Activated T-helper 1 cell treated with Interleukin-2 at 50 U/mL for 16 hours (primary cell): Measurements from ENCODE around the gene YIF1B.

Source experiments
- DNase-seq: peaks from one replicate; pipeline ENCODE4 v3.0.0-alpha.2; 2020; ENCODE audit warnings: low read depth

The YIF1B gene

DNA sequence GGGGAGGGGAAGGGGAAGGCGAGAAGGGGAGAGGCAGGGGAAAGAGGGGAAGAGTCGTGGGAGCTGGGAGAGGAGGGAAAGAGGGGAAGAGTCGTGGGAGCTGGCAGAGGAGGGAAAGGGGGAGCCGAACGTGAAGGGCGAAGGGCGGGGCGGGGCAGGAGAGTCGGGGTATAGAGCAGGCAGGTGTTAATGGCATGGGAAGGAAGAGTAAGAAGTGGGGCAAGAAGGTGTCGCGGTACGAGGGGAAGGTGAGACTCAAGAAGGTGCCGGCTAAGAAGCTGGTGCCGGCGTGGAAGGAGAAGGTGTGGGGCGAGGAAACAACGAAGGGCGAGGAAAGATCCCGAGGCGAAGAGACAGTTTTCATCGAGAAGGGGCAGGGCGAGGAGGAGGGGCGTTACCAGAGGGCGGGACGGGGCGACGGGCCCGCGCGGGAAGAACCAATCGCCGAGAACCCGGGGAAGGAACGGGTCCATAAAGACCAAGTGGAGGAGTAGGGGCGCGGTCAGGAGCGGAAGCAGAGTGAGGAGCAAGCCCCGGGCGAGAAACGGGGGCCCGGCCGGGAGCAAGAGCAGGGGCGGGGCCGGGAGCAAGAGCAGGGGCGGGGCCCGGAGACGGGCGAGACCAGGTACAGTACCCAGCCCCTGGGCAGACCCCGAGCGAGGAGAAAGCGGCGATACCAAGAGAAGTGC, 20.3 kb upstream of the YIF1B start:
- DNase-seq, result peak; percentile 86

DNA sequence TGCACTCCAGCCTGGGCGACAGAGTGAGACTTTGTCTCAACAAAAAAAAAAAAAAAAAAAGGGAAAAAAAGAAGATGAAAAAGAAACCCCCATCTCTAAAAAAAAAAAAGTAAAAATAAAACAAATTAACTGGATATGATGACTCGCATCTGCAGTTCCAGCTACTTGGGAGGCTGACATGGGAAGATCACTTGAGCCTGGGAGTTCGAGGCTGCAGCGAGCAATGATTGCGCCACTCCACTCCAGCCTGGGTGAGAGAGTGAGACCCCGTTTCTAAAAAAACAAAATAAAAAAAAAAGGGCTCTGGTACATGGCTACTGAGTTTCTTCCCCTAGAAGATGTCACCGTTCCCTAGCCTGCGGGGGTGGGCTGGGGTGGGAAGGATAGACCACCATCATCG, 17.5 kb upstream of the YIF1B start:
- no peak for DNase-seq

DNA sequence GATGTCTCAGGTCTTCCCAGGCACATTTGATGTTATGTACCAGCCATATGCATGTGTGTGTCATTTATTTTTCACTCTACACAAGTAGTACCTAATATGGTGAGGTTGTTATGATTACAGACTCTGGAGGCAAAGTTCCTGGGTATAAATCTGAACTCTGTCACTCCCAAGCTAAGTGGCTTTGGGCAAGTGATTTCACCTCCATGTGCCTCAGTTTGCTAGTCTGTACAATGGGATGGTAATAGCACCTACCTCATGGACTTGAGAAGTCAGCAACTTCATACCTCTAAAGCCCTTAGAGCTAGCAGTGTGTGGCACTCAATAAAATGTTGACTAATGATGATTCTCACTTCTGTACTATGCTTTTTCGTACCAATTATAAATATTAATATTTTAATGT, 16.0 kb upstream of the YIF1B start:
- no peak for DNase-seq

DNA sequence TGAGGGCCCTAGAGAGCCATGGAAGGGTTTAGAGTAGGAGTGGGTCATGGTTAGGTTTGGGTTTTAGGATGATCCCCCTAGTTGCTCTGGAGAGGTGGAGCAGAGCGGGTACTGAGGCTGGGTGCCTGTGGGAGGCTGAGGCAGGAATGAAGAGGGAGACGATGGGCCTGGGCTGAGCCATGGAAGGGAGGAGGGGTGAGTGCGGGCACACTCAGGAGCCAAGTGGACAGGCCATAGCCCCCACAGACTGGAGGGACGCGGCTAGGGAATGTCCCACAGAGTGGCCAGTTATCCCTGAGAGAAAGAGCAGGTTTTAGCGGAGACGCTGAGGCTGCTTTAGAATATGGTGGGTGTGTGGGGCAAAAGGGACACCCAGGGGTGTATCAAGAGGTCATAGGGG, 13.9 kb upstream of the YIF1B start:
- no peak for DNase-seq

DNA sequence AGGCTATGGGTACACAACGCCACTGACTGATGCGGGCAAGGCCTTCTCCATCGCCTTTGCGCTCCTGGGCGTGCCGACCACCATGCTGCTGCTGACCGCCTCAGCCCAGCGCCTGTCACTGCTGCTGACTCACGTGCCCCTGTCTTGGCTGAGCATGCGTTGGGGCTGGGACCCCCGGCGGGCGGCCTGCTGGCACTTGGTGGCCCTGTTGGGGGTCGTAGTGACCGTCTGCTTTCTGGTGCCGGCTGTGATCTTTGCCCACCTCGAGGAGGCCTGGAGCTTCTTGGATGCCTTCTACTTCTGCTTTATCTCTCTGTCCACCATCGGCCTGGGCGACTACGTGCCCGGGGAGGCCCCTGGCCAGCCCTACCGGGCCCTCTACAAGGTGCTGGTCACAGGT, 10.8 kb upstream of the YIF1B start:
- no peak for DNase-seq

DNA sequence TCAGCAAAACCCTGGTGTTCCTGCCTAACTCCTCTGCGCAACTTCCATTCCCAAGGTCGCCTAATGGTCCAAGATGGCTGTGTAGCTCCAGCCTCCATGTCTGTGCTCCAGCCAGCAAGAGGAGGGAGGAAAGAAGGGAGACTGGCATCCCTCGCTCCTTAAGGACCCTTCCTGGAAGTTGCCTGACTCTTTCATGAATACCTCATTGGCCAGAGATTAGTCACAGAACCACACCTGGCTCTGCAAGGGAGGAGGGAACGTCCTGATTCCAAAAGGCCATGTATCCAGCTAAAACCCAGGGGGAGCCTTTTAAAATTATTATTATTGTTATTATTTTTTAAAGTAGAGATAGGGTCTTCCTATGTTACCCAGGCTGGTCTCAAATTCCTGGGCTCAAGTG, 8.7 kb upstream of the YIF1B start:
- DNase-seq, result no peak

DNA sequence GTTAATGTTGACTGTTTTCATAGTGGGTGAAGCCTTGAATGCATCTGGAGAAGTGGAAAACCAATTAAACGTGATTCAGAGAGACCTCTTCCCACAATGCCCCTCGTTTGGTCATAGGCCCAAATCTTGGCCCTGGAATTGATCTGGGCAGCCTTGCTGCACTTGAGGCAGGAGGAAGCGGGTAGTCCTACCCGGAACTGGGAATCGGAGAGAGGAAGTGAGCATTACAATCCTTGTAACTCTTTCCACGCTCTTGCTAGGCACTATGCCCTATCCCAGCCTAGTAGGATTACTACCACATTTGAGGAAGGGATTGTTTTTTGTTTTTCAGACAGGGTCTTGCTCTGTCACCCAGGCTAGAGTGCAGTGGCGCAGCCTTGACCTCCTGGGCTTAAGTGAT, 7.5 kb upstream of the YIF1B start:
- DNase-seq, result no peak

DNA sequence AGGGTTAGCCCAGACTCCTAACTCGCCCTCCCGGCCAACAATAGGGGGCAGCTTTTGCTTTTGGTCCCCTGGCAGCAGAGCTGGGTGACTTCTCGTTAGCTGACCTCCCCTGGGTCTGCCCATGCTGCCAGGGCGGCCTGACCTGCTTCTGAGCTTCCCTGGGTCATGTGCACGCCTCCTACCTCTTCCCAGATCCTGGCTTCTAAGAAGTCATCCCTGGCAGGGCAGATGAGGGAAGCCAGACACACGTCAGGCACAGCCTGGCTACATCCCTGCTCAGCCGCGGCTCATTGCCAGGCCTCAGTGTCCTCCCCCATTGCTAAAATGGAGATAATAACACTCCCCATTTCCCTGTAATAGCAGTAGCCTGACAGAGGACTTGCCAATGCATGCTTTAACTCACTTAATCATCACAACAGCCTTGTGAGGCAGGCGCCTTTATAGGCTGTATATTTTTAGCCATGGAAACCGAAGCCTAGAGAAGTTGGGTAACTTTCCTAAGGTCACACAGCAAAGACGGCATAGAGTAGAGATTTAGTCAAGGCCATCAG, 6.0 kb upstream of the YIF1B start:
- DNase-seq, result no peak

DNA sequence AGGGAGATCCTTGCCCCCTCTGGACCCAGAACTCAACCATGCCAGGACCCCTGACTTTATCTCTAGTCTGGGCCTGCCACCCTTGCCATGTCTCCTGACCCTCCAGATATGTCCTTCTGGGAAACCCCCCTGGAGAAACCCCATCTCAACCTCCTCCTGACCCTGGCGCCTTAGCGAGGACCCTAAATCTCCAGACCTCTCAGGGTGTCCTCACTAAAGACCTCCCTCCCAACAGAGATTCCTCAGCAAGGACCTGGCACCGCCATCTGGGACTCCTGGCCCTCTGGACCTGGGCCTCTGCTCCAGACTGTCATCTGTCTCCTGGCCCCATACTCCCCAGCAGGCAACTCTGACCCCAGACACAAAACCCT, 5.2 kb upstream of the YIF1B start:
- DNase-seq, result no peak

DNA sequence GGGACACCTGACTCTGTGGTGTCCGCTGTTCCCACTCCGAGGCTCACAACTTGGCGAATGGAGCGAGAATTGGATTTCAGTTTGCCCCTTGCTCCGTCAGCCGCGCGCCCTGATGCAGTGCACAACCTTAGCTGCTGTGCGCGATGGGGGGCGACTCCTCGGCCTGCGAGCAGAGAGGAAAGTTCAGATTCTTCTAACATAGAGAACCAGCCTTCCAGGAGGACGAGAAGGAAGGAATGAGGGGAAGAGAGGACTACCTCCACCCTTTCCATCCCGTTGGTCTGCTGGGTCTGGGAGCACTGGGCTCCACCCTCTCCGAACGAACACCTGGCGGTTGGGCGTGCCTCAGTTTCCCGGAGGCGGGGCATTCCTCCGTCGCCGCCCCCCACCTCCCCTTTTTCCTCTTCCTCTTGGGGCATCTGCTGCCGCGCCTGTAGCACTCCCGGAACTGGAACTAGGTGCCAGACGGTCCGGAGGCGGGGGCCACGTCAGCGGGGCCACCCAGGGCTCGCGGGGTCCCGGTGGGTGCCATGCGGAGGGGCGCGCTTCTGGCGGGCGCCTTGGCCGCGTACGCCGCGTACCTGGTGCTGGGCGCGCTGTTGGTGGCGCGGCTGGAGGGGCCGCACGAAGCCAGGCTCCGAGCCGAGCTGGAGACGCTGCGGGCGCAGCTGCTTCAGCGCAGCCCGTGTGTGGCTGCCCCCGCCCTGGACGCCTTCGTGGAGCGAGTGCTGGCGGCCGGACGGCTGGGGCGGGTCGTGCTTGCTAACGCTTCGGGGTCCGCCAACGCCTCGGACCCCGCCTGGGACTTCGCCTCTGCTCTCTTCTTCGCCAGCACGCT, 3.9 kb upstream of the YIF1B start, which contains the start of gene KCNK6:
Gene KCNK6 (plus strand): TSS at position 425 of the 838 bp plus-strand sequence. CDS start 106 bp downstream, at position 531.
- DNase-seq, result peak; percentile 13

DNA sequence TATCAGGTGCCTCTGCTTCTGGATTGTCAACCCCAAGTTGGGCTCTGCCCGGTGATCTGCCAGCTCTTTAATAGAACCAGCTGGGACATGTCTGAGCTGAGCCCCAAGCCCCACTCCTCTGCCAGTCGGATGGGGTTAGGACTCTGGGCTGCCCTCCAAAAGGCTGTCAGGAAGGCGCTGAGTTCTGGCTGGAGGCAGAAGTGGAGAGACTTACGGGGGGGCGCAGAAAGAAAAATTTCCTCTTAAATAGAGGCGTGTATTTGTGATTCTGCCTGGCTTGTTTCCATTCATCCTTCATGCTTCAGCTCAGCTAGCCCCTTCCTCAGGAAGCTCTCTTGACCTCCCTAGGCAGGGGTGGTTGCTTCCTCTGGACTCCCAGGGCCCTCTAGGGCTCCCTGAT, 2.9 kb upstream of the YIF1B start:
- no peak for DNase-seq

DNA sequence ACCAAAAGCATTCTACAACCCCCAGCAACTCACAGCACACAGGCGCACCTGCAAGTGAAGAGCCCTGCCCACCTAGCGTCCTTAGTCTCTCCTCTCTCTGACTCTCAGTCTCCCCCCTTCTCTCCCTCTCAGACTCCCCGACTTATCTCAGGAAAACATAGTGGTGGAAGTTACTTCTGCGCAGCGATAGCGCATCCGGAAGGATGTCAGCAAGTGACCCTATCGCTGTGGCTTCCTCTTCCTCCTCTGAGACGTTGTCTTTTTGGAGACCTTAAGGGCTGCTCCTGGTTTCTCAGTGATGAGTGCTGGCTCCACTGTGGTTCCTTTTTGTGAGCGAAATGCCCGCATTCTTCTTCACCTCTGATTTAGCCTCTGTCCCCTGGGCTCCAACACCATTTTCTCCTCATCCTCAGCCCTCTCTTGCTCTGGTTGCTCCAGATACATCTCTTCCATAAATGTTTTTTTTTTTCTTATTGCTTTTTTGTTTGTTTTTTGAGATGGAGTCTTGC, 1.4 kb upstream of the YIF1B start:
- DNase-seq, result no peak

DNA sequence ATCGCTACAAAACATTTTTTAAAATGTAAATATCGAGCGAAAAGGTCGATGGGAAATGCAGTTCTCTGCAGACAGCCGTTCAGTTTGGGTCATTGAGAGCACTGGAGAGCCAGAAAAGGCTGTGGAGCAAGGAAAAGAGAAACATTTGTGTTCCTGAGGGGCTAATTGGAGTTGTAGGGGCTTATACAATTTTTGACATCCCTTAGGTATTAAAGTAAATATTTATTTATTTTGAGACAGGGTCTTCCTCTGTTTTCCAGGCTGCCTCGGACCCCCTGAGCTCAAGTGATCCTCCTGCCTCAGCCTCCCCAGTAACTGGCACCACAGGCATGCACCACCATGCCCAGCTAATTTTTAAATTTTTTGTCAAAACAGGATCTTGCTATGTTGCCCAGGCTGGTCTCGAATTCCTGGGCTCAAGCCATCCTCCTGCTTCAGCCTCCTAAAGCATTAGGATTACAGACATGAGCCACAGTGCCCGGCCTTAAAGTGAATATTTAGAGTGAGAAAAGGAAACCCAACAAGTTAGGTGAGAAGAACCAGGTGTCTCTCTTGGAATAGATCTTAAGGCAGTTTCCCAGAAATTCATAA, 825 bp upstream of the YIF1B start:
- DNase-seq, result no peak

DNA sequence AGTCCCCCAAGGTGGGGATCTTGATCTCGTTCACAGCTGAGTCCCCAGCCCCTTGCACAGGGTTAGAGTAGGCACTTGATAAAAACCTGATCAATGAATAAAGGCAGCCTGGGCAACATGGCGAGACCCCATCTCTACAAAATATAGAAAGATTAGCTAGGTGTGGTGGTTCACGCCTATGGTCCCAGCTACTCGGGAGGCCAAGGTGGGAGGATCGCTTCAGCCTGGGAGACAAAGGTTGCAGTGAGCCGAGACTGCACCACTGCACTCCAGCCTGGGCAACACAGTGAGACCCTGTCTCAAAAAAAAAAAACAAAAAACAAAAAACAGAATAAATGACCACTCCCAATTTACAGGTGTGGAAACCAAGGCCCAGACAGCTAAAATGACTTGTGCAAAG, 4.8 kb downstream of the YIF1B start:
- no peak for DNase-seq

DNA sequence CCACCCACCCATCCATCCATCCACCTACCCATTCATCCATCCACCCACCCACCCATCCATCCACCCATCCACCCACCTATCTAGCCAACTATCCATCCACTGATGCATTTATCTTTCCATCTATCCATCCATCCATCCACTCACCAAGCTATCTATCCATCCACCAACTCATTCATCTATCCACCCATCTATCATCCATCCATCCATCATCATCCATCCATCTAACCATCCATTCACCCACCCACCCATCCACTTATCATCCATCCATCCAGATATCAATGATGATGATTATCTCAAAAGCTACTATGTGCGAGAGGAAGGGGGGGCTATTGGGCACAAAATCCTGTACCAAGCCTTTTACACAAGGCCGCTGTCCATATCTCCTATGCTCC, 5.5 kb downstream of the YIF1B start:
- no peak for DNase-seq

DNA sequence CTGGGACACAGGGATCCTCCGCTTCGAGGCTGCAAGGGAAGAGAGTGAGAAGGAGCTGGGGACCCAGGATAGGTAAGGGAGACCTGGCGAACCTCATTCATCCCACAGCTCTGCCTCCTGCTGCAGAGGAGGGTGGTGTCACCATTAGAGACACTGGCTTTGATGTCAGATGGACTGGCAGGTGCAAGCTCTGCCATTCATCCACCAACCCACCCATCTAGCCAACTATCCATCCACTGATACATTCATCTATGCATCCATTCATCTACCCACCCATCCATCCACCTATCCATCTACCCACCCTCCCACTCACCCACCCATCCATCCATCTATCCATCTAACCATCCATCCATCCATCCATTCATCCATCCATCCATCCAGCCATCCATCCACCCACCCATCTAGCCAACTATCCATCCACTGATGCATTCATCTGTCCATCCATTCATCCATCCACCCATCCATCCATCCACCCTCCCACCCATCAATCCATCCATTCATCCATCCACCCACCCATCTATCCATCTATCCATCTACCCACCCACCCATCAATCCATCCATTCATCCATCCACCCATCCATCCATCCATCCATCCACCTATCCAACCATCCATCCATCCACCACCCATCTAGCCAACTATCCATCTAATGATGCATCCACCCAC, 6.0 kb downstream of the YIF1B start:
- no peak for DNase-seq

DNA sequence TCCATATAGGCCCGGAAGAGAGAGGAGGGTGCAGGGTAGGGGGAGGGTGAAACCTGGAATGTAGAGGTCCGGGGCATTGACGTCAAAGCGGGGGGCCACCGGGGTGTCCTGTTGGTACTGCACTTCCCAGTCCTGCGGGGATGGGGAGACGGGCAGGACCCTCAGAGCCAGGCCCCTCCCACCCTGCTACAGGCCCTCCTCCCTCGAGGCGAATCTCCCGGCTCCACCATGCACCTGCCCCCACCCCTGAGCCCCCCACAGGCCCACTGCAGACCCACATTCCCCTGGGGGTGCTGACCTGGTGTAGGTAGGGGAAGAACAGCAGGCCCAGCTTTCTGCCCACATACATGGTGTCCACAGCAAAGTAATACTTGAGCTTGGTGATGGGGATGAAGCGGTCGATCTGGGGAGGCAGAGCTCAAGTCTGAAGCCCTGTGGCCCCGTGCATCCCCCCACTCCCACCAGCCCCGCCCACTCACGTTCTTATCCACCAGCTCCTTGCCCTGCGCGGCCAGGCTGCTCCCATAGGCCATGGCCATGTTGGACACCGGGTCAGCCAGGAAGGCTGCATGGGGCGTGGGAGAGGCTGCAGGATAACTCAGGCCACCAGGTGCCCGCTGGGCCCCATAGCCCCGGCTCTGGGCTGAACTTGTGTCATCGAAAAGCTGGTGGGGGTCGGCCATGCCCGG, 6.7 kb downstream of the YIF1B start:
- no peak for DNase-seq

DNA sequence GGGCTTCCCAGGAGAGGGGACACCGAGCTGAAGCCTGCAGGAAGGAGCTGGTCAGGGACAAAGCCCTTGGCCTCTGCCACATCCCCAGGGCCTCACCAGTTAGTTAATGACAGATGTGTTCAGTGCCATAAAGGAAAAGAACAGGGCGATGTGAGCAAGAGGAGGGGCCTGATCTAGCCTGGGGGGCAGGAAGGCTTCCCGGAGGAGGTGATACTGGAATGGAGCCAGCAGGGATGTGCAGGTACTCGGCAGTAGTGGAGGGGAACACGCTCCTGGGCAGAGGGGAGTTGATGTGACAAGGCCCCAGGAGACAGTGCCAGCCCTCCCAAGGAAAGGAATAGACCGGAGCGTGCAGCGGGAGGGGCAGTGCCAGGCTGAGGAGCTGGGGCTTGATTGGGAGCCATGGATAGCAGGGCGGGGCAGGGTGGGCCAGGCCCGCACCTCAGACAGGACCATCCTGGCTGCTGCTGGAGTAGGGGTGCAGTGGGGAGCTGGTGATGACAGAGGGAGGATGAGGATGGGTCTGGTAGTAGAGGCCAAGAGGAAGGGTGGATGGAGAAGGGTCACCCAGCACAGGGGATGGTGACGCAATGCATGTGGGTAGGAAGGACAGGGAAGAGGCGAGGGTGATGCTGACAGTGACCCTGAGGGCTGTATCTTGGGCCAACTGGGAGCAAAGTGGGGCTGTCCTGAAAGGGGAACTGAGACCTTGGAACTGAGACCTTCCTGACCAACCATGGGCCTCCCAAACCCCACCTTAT, 7.6 kb downstream of the YIF1B start:
- DNase-seq, result no peak

DNA sequence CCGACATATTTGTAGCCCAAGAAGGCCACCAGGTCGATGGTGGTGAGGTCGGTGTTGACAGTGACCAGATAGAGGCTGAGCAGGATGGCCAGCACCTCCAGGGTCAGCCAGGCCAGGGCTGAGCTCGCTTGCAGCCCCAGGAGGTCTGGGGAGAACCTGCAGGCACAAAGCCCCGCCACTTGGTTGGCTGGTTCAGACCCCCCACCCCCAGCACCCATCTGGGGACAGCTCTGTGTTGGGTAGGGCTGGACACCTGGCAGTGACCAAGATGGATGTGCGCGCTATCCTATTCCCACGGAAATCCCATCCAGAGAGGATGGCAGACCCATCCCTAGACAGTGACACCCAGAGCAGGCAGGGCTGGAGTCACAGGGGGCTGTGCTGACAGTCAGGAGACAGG, 8.2 kb downstream of the YIF1B start:
- no peak for DNase-seq

DNA sequence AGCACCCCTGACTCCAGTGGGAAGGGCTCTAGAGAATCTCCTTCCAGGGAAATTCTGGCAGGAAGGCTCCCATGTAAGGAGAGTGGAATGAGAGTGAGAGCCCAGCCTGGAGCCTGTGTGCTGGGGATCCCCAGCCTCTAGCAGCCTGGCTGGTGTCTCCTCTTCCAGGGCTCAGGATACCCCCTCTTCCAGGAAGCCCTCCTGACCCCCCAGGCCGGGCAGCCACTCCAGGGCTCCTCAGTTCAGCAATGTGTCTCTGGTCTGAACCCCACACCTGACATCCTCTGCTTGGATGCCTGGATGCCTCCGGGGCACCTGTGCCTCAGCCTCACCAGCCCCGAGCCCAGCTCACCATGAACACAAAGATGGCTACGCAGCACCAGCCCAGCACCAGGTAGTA, 8.7 kb downstream of the YIF1B start:
- no peak for DNase-seq

DNA sequence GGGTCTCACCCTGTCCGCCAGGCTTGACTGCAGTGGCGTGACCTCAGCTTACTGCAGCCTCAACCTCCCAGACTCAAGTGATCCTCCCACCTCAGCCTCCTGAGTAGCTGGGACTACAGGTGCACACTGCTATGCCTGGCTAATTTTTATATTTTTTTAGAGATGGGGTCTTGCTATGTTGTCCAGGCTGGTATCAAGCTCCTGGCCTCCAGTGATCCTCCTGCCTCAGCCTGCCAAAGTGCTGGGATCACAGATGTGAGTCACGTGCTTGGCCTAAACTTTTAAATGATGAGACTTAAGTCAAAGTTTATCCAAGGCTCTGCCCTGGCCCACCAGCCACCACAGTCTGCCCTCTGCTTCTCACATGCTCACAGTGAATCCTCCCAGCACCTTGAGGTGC, 9.5 kb downstream of the YIF1B start:
- DNase-seq, result no peak
